HCEC 1CT (cell line): ENCODE results near the gene ZNF189.
"Not testable (repeated sequence)": the region's sequence is repeated elsewhere in the genome, so short reads cannot be mapped to it uniquely, and the experiment has no call there.

Experiments used
- DNase-seq: peaks from one replicate; pipeline ENCODE4 v3.0.0-alpha.2; 2017

ZNF189 gene

DNA sequence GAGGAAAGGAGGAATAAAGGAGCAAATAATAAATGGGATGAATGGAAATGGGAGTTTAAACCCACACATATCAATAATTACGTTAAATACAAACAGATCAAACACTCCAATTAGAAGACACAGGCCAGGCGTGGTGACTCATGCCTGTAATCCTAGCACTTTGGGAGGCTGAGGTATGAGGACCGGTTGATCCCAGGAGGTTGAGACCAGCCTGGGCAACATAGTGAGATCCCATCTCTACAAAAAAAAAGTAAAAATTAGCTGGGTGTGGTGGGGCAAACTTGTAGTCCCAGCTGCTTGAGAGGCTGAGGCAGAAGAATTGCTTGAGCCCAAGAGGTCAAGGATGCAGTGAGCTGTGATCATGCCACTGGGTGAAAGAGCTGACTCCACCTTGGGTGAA, 17.5 kb upstream of the ZNF189 start:
- no peak for DNase-seq

DNA sequence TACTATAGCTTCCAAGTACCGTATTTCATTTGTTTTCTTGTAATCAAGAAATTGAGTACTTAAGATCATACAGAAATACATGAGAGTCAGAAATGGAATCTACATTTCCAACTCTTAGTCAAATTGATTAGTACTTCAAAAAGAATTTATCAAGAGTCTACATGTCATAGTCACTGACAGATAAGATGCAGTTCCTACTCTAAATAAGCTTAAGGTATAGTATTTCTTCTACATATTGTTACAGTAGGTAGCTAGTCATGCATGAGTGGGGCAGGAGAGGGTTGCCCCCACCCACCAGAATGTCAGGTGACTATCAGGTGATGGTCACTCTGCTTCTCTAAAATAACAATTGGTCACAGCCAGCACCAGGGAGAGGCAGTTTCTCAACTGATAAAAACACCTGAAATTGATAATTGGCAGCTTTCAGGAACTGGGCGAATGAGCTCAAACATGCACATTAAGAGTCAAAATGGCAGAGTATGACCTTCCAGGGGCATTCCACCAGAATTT, 16.8 kb upstream of the ZNF189 start:
- DNase-seq, result no peak

DNA sequence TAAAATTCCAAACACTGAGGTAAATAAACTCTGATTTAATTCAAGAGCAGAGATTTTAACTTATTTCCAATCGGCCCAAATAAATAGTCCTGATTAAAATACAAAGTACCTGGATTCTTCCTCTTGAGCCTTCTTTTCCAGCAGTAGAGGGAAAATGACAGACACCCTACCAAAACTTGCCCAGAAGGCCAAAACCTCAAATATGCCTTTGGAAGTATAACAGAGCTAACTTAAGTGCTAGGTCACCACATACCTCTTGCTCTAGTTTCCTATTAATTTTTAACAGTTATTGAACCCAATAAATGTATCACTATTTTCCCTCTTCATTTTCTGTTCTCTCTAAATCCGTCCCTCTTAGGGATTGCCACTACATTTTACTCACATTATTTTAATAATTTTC, 15.3 kb upstream of the ZNF189 start:
- no peak for DNase-seq

DNA sequence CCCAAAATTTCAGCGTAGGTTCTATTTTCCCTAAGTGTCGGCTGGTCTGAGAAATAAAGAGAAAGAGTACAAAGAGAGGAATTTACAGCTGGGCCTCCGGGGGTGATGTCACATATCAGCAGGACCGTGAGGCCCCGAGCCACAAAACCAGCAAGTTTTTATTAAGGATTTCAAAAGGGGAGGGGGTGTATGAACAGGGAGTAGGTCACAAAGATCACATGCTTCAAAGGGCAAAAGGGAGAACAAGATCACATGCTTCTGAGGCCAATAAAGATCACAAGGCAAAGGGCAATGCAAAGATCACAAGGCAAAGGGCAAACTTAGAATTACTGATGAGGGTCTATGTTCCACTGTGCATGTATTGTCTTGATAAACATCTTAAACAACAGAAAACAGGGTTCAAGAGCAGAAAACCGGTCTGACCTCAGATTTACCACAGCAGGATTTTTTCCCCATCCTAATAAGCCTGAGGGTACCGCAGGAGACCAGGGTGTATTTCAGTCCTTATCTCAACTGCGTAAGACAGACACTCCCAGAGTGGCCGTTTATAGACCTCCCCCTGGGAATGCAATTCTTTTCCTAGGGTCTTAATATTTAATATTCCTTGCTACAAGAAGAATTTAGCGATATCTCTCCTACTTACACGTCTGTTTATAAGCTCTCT, 13.6 kb upstream of the ZNF189 start, which contains the start of gene BAAT:
BAAT (minus strand) TSS at position 134 of the 664 bp plus-strand sequence. CDS start 13,602 bp downstream, outside the sequence.
- DNase-seq, result not testable (repeated sequence)

DNA sequence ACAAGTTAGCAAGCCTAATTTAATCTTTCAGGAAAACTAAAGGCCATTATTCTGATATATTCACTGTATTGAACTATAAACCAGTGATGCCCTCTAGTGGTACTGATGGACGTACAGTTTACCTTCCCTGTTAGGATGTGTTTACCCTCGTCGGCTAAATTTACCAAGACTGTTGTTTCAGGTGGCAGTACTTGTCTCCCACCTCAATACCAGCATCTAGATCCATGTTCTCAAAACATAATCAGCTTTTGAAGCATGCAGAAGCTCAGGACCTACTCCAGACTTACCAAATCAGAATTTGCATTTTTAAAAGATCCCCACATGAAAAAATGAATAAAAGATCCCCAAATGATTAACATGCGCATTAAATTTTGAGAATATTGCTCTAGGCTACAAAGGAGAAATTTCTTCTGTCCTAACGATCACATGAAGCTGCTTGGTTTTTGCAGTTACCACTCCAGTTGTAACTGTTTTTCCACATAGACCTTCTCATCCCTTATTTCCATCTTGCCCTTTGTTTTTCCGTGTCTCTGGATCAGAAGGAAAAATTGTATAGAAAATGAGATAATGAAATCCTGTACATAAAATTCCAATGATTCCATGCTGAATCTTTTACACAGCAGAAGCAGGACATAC, 10.7 kb upstream of the ZNF189 start:
- peak; percentile 44 for DNase-seq

DNA sequence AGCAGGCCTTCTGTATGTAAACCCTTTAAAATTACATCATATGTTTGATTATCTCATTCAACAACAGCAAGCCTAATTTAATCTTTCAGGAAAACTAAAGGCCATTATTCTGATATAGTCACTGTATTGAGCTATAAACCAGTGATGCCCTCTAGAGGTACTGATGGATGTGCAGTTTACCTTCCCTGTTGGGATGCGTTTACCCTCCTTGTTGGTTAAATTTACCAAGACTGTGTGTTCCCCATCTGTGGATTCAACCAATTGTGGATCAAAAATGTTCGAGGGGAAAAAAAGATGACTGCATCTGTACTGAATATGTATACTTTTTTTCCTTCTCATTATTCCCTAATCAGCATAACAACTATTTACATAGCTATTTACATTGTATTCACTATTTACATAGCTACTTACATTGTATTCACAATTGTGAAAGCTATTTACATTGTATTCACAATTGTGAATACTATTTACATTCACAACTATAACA, 10.1 kb upstream of the ZNF189 start:
- DNase-seq, result no peak

DNA sequence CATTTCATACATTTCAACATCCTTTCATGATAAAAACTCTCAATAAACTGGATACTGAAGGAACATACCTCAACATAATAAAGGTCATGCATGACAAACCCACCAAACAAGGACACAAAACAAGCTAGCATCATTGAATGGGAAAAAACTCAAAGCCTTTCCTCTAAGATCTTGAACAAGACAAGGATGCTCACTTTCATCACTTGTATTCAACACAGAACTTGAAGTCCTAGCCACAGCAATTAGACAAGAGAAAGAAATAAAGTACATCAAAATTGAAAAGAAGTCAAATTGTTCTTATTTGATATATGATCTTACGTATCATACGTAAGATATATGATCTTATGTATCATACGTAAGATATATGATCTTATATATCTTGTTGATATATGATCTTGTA, 5.5 kb upstream of the ZNF189 start:
- DNase-seq, result no peak

DNA sequence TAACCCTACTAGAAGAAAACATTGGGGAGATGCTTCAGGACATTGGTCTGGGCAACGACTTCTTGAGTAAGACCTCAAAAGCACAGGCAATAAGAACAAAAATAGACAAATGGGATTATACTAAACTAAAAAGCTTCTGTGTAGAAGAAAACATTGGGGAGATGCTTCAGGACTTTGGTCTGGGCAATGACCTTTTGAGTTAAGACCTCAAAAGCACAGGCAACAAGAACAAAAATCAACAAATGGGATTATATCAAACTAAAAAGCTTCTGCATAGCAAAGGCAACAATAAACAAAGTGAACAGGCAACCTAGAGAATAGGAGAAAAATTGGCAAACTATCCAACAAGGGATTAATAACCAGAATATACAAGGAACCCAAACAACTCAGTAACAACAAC, 4.0 kb upstream of the ZNF189 start:
- DNase-seq, result no peak

DNA sequence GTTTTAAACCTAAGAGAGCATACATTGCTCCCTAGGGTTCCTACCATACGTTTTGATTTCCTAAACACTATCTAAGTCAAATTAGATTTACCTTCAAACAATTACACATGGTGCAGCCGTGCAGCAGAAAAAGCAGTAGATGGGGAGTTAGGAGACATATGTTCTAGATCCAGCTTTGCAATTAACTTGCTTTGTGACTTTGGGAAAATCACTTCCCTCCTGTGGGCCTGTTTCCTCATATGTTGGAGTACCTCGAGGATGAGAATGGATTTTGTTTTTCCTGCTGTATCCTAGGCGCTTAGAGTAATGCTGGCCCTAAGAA, 944 bp upstream of the ZNF189 start:
- peak; percentile 9 for DNase-seq

DNA sequence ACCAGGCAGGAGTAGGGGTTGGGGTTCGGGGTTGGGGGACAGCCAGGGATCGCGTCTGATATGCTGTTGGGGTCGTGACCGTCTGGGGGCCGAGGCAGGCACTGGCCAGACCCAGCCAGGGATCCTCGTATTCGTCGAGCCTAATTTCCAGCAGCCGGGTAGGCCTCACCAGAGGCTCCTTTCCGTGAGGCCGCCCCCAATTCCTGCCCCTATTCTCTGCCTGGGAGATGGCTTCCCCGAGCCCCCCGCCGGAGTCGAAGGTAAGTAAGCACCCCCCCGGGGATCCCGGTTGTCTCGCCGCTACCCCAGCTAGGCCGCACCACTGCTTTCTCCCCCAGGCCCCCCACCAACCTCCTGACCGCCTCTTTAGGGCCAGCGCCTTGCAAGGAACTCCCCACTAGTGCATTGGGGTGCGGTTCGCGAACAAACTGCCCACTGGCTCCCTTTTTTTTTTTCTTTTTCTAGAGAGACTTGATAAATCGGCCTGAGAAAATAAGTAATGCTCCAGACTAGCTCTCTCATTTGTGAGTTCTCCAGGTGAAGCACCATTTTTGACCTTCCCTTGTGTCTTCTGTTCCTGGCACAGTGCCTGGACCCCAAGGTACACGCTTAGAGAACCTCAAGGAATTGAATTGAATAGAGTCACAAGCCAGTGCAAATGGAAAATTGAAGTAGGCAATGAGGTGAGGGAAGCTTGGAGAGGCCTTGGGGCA, 435 bp downstream of the ZNF189 start:
- peak; percentile 5 for DNase-seq

DNA sequence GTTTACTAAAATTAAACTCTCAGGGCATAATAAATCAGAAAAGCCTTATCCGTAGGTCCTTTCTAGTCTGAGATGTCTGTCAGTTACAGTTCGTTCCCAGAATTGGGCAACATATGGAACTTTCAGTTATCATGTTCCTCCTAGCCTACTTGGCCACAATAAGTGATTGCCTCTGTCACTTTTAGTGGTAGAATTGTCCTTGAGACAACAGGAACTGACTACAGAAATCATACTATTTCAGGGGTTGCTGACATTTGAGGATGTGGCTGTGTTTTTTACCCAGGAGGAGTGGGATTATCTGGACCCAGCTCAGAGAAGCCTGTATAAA, 956 bp downstream of the ZNF189 start:
- no peak for DNase-seq

DNA sequence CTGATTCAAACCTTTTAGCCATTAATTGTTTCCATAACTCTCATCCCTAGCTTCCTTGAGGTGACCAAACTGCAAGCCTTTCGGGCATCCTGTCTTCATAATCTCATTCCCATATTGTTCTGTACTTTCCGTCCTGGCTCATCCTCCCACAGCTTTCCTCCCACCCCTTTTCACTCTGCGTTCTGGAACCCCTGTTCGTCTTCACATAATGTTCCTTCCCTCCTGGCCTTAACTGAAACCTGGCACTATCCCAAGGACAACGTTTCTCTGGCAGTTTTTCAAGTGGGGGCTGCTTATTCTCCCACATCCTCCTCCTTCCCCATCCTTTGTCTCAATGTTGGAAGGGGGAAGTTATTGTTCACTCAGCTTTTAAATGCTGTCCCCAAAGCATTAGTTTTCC, 1.5 kb downstream of the ZNF189 start:
- DNase-seq, result no peak

DNA sequence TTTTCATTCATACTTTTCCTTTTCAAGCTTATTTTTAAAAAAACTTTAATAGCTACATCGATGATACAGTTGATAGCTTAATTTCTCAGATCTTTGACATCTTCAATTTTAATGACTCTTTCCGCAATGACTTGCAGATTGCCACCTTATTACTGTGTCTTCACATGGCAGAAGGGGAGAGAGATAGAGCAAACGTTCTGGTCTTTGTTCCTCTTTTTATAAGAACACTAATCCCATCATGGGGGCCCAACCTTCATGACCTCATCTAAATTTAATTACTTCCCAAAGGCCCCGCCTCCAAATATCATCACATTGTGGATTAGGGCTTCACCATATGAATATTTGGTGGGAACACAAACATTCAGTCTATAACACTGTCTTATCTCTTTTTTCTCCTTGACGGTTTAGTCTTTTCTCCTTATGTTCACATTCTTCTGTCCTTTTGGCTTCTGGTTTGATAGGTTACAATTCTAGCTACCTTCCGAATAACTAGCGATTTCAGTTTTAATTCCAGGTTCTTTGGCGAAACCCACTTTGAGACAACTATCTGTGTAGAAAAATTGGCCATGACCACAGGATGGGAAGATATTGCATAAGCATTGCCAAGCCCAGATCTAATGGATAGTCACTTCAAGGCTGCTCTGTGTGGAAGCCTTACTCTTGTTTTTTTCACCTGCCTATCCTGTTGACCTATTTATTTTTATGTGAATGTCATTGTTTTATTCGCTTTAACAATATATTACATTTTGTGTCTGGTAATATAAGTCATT, 5.0 kb downstream of the ZNF189 start:
- DNase-seq, result no peak

DNA sequence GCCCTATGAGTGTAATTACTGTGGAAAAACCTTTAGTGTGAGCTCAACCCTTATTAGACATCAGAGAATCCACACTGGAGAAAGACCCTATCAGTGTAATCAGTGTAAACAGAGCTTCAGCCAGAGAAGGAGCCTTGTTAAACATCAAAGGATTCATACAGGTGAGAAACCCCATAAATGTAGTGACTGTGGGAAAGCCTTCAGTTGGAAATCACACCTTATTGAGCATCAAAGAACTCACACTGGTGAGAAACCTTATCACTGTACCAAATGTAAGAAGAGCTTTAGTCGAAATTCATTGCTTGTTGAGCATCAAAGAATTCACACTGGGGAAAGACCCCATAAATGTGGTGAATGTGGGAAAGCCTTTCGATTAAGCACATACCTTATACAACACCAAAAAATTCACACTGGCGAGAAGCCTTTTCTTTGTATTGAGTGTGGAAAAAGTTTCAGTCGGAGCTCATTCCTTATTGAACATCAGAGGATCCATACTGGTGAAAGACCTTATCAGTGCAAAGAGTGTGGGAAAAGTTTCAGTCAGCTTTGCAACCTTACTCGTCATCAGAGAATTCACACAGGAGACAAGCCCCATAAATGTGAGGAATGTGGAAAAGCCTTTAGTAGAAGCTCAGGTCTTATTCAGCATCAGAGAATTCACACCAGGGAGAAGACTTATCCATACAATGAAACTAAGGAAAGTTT, 9.9 kb downstream of the ZNF189 start:
- DNase-seq, result no peak

DNA sequence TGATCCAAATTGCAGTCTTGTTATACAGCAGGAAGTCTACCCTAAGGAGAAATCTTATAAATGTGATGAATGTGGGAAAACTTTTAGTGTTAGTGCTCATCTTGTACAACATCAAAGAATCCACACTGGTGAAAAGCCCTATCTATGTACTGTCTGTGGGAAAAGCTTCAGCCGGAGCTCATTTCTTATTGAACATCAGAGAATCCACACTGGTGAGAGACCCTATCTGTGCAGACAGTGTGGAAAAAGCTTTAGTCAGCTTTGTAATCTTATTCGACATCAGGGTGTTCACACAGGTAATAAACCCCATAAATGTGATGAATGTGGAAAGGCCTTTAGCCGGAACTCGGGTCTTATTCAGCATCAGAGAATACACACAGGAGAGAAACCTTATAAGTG, 10.4 kb downstream of the ZNF189 start:
- DNase-seq, result peak; percentile 17

DNA sequence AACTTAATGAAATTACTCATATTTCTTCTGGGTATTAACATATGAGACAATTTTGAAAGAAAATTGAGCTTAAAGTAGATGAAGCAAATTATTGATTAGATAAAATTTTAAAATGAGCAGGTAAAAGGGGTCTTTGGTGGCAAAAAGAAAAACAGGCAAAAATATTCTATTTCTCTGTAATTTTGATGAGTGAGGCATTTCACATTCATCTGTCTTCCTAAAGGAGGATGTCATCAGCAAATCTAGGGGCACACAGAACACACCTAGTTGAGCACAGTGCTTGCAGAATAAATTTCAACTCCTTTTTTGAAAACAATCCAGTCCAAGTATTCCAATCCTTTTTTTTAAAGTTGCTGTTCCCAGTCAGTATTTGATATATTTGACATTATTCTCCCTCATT, 16.2 kb downstream of the ZNF189 start:
- no peak for DNase-seq

DNA sequence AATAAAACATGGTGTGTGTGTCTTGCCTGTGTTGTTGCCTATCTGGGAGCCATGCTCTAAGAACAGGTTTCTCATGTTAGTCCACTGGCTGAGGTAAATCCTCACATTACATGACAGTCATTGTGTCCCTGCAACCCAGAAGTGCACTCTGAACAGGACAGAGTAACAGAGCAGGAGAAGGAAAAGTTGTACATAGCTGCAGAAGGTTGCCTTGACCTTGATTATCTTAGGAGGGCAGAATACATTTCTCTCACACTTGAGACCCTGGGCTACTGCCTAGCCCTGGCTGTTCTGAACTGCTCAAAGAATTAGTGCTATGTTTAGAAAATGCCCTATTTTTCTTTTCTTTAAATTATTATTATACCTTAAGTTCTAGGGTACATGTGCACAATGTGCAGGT, 16.9 kb downstream of the ZNF189 start:
- no peak for DNase-seq

DNA sequence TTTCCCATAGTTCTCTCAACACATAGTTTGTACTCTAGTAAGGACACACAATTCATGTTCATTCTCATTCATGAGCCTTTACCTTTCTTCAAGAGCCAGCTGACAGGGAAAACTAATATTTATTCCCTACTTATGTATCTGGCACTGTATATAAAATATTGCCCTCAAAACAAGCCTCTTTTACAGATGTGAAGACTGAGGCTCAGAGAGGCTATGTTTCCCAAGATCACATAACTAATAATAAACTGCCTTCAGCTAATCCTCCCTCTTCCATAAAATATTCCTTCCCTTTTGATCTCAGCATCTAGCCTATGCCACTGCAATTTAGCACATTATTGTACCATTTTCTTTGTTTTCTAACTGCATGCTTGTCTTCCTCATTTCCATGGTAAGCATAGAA, 18.7 kb downstream of the ZNF189 start:
- DNase-seq, result no peak

DNA sequence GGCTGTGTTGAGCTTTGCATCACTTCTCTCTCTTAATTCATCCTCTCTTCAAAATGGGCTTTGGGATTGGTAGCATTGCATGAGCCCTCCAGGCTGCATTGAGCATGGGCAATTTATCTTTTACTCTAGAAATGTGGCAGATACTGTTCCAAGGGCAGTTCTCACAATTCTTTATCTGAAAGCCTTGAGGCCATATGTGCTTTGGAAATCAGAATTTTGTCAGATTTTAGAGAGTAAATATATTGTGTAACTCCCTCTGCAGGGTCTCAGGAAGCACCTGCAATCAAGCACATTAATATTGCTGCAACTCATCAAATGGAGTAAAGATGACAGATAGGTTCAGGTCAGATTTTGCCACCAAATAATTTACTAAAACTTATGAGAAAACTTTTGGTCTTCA, 19.3 kb downstream of the ZNF189 start:
- DNase-seq, result no peak

DNA sequence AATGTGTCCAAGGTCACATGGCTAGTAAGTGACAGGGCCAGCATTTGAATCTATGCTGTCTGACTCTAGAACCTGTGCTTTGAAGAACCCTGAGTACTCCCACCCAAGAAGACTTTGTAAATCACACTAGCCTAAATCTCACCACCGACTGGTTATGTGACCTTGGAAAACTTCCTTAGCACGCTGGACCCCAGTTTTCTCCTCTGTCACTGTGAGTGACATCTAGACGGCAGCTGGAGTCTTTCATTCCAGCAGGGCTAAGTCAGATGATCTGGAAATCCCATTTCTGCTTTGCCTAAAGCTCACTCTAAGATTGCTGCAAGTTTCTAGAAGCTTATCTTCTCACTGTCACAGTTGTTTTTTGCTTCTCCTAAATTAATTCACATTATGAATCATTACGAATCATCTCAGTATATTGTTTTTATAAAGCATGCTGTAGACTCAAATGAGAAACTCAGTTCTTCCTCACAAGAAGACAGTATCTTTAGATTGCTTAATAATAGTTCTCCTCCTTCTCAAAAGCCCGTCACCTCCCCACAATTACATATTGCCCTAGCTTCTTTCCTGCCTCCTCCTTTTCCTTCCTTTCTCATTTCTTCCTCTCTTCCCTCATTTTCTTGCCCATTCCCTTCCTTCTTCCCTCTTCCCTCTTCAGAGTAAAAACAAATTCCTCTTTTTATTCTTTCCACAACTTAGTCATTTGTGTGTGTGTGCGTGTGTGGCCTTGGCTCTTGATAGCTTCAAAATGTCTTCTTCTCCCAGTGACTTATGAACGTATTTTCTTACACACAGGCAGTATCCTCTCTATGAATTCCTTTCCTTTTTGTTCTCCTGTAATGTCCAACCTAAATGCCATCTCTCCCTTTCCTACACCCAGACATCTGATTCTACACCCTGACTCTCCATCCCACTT, 20.1 kb downstream of the ZNF189 start:
- DNase-seq, result peak; percentile 9

DNA sequence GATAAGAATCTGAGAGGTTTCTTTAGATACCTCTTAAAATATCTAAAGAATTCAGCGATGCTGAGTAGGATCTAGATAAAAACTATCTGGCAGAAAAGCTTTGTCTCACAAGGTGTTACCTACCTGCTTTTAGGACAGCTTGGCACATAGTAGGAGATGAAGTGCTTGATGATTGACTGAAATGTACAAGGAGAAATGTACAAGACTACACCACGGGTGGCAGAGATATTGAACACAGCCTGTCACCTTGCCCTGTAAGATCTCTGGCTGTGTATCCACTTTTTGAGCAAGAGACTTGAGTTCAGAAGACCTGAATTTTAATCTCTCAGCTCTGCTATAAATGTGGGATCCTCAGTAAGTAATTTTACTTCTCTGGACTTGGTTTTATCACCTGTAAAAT, 21.2 kb downstream of the ZNF189 start:
- DNase-seq, result no peak

DNA sequence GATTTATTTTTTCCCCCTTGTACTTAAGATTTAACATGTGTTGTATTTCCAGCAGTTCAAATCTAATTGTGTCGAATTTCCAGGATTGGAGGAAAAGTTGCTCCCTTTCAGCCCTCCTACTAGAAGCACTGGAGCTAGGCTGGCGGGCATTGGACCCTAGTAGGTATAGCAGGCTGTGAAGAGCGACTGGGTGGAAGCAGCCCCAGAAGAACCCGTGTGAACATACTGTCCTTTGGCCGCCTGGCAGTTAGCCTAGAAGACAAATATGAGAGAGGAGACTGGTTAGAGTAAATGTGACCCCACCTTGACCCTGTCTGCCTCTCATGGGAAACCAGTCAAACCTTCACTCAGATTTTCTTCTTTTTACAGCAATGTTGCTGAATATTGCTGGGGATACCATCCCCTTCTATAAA, 23.0 kb downstream of the ZNF189 start:
- no peak for DNase-seq
